ENCODE results near the gene DPEP1. TPM values are rescaled to one million over a fixed set of nuclear protein-coding genes. Genes with fewer than 3 reads are reported as not detected.

Gene DPEP1
- total and polyA plus RNA-seq, 8 donors, result 109 to 168 (median 125) TPM

DNA sequence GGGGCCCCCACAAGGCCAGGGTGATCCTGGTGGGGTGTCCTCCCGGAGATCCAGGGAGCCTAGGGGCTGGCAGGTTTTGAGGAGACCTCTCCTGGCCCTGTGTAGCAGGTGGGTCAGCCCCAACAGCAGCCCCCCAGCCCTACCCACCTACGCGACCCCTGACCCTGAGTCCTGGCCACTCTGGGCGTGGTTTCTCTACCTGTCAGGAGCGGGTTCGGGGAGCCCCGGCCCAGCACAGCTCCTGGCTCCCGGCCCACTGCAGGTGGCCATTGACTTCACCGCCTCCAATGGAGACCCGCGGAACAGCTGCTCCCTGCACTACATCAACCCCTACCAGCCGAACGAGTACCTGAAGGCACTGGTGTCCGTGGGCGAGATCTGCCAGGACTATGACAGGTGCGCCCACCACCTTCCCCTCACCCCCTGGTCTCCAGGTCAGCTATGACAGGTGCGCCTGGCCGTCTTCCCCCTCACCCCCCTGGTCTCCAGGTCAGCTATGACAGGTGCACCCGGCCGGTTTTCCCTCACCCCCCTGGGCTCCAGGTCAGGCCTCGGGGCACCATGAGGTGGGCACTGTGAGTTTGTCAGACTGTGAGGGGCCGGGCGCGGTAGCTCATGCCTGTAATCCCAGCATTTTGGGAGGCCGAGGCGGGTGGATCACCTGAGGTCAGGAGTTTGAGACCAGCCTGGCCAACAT lies 24.9 kb upstream of the DPEP1 start:
- peak in 1 of 6 donors; percentile 54 for DNase-seq
- H3K36me3 ChIP-seq, result no peaks in the 10 kb centered on the region
- intact Hi-C loops (cut with DNase I), result no loop called here
- TF ChIP-seq, protein P1, sequence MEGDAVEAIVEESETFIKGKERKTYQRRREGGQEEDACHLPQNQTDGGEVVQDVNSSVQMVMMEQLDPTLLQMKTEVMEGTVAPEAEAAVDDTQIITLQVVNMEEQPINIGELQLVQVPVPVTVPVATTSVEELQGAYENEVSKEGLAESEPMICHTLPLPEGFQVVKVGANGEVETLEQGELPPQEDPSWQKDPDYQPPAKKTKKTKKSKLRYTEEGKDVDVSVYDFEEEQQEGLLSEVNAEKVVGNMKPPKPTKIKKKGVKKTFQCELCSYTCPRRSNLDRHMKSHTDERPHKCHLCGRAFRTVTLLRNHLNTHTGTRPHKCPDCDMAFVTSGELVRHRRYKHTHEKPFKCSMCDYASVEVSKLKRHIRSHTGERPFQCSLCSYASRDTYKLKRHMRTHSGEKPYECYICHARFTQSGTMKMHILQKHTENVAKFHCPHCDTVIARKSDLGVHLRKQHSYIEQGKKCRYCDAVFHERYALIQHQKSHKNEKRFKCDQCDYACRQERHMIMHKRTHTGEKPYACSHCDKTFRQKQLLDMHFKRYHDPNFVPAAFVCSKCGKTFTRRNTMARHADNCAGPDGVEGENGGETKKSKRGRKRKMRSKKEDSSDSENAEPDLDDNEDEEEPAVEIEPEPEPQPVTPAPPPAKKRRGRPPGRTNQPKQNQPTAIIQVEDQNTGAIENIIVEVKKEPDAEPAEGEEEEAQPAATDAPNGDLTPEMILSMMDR (IDR thresholded peaks at IDR 0.05), result no peak
- no peaks in the 10 kb centered on the region for H3K4me1 ChIP-seq
- no peak for ATAC-seq
- WGBS, 2 donors, result 83 to 86% methylated on average over 23 to 26 of the region's 26 CpGs
- H3K4me3 ChIP-seq, result no peak overlapping the region
- no peaks in the 10 kb centered on the region for H3K27me3 ChIP-seq
- no peak overlapping the region for H3K27ac ChIP-seq
- FAIRE-seq, result no peak
- H3K9me3 ChIP-seq, result no peaks in the 10 kb centered on the region

DNA sequence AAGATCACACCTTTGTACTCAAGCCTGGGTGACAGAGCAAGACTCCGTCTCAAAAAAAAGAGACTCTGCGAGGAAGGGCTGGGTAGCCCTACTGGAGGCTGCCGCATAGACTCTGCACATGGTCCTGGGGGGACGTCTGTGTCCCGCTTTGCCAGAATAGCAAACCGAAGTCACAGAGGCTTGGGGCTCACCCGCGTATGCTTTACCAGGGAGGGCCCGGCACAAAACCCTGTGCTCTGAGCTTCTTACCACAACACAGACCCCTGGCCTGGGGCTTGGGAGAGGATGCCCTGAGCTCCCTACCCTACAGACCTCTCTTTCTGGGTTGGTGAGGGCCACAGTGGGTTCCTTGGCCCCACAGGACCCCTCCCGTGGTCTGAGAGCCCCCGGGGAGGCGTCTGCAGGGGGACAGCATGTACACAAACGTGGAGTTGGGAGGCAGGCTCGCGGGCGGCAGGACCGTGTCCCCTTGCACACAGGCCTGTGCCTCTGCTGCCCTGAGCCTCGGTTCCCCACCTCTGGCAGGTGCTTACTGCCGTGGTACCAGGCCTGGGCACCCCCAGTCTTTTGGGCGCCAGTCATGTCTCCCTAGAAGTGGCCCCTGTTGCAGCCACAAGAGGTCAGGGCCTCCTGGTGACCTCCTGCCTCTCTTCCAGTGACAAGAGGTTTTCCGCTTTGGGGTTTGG lies 24.1 kb upstream of the DPEP1 start:
- Histone ChIP-seq H3K27me3 (no peaks in the 10 kb centered on the region), H3K27ac (no peak overlapping the region), H3K9me3 (no peaks in the 10 kb centered on the region), H3K4me3 (no peak overlapping the region), H3K36me3 (no peaks in the 10 kb centered on the region), H3K4me1 (no peaks in the 10 kb centered on the region)
- ATAC-seq (no peak), DNase-seq (peak in 2 of 6 donors; percentile 47 to 54), FAIRE-seq (no peak)
- intact Hi-C loops (cut with DNase I), result no loop called here
- WGBS, 2 donors, result 88 to 94% methylated on average over 21 of the region's 21 CpGs
- TF ChIP-seq, protein P1 (IDR thresholded peaks at IDR 0.05), result no peak

DNA sequence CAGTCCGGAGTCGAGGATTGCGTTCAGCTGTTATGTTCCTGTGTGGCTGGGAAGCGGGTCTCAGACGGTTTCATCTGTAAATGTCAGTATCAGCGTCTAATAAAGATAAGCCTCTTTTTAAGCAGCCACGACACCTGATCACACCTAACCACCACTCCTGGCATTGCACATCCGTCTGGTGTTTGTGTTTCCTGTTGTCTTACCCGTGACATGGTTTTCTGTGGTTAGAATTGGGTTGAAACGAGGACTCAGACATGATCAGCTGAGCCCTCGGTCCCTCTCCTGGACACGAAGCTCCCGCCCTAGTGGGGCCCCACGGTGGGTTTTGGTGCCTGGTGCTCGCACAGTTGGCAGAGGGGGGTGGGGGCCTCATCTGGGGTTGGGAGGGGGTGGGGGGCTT lies 19.6 kb upstream of the DPEP1 start:
- TF ChIP-seq, protein P1 (IDR thresholded peaks at IDR 0.05), result no peak
- WGBS, 2 donors, result 85 to 86% methylated on average over 15 of the region's 15 CpGs
- no peak overlapping the region for H3K27ac ChIP-seq
- no peaks in the 10 kb centered on the region for H3K4me1 ChIP-seq
- intact Hi-C loops (cut with DNase I), result no loop called here
- no peaks in the 10 kb centered on the region for H3K36me3 ChIP-seq
- H3K27me3 ChIP-seq, result no peaks in the 10 kb centered on the region
- ATAC-seq (no peak), FAIRE-seq (no peak), DNase-seq (no peak)
- H3K9me3 ChIP-seq, result no peaks in the 10 kb centered on the region
- no peak overlapping the region for H3K4me3 ChIP-seq

DNA sequence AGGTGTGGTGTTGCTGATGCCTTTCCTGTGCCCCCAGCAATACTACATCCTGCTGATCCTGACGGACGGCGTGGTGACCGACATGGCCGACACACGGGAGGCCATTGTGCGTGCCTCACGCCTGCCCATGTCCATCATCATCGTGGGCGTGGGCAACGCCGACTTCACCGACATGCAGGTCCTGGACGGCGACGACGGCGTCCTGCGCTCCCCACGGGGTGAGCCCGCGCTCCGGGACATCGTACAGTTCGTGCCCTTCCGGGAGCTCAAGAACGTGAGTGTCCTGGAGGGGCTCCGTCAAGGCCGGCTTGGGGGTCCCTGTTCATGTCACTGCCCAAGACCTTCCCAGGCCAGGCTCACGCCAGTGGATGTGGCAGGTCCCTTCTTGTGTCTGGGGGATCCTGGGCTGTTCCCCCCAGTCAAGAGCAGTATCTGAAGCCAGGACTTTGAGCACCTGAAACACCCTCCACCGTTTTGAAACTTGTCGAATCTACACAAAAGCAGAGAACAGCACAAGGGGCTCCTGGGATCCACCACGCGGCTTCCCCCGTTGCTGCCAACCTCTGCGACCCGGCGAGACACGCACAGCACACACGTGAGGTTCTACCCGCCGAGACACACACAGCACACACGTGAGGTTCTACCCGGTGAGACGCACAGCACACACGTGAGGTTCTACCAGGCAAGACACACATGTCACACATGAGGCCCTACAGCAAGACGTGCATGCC lies 17.9 kb upstream of the DPEP1 start:
- 88 to 89% methylated on average over 47 of the region's 47 CpGs for WGBS, 2 donors
- H3K27ac ChIP-seq, result no peak overlapping the region
- DNase-seq (peak in 1 of 6 donors; percentile 56), FAIRE-seq (no peak), ATAC-seq (no peak)
- no peak overlapping the region for H3K4me3 ChIP-seq
- H3K4me1 ChIP-seq, result no peaks in the 10 kb centered on the region
- TF ChIP-seq, protein P1 (IDR thresholded peaks at IDR 0.05), result no peak
- intact Hi-C loops (cut with DNase I), result no loop called here
- no peaks in the 10 kb centered on the region for H3K9me3 ChIP-seq
- H3K27me3 ChIP-seq, result no peaks in the 10 kb centered on the region
- H3K36me3 ChIP-seq, result no peaks in the 10 kb centered on the region

Measured in pancreas (tissue), 10 donors.